Endothelial cell of umbilical vein (primary cell): Measurements from ENCODE around the gene DDX10. TPM values are rescaled to one million over a fixed set of nuclear protein-coding genes. Genes with fewer than 3 reads are reported as not detected.

ENCODE experiments used
- BruUV-seq: library from RNA; stranded (reverse); fragments of 400-500 nt; replicated peaks from 2 replicates; lab custom pipeline; 2021; lab: Mats Ljungman, UMichigan
- CTCF ChIA-PET: fragments of 300-600, 350-600 bp; sonication (Branson Sonifier 250); formaldehyde crosslinking; loops from one replicate; lab custom pipeline; 2021; ENCODE audit warnings: antibody characterized with exemption, inconsistent platforms; lab: Charles Lee
- POLR2A ChIA-PET: fragments of 300-600, 350-600 bp; sonication (Branson Sonifier 250); formaldehyde crosslinking; loops from one replicate; lab custom pipeline; 2021; ENCODE audit warnings: antibody characterized with exemption, inconsistent platforms; lab: Charles Lee
- DNase-seq: peaks from one replicate; pipeline ENCODE4 v3.0.0-alpha.2; 2011; ENCODE audit warnings: low read depth, low spot score
- FAIRE-seq: peaks from 2 replicates; lab custom pipeline; 2011; peaks lifted over from hg19 to GRCh38; lab: Jason Lieb, UNC
- H2AFZ ChIP-seq: 2 replicates; pipeline ENCODE4 v1.6.0; 2012; ENCODE audit warnings: low read depth, low read length, control low read depth, inconsistent platforms
- H3K27ac ChIP-seq: 2 replicates; pipeline ENCODE4 v1.5.1; 2011; ENCODE audit warnings: low read depth, mild to moderate bottlenecking, control low read depth, low read length, moderate library complexity; ENCODE audit not compliant: insufficient read depth
- H3K27me3 ChIP-seq, 2 experiments: 2 replicates each; pipeline versions ENCODE4 v1.6.0 to v1.6.1; 2011; ENCODE audit warnings: low read length in 2 of 2, mixed read lengths in 1 of 2; ENCODE audit not compliant: control insufficient read depth in 2 of 2, insufficient read depth in 2 of 2
- H3K36me3 ChIP-seq, 2 experiments: 2 replicates in 1 of 2; 3 replicates in 1 of 2; pipeline ENCODE4 v1.5.1; 2011; ENCODE audit warnings: low read length in 2 of 2, mild to moderate bottlenecking in 1 of 2, moderate library complexity in 1 of 2; ENCODE audit not compliant: control insufficient read depth in 2 of 2, insufficient read depth in 2 of 2; ENCODE audit errors: extremely low read depth in 1 of 2
- H3K4me1 ChIP-seq: 3 replicates; pipeline ENCODE4 v1.5.1; 2011; ENCODE audit warnings: mild to moderate bottlenecking, low read length; ENCODE audit not compliant: control insufficient read depth, insufficient read depth; ENCODE audit errors: extremely low read depth
- H3K4me2 ChIP-seq: 2 replicates; pipeline ENCODE4 v1.6.1; 2011; ENCODE audit warnings: low read length, control low read depth, mixed read lengths; ENCODE audit not compliant: insufficient read depth
- H3K4me3 ChIP-seq, 3 experiments: fragments of 200-600 bp in 1 of 3; sonication (generic), shearing (Covaris generic) in 1 of 3; replicated peaks in 1 of 3; 2 replicates each; pipeline ENCODE4 v1.5.1; 2011 to 2016; ENCODE audit warnings: control low read depth in 3 of 3, low read length in 3 of 3, mild to moderate bottlenecking in 2 of 3, inconsistent platforms in 1 of 3, low read depth in 1 of 3, moderate library complexity in 1 of 3; ENCODE audit not compliant: insufficient read depth in 1 of 3
- H3K79me2 ChIP-seq: 2 replicates; pipeline ENCODE4 v1.6.0; 2012; ENCODE audit warnings: low read length, inconsistent platforms; ENCODE audit not compliant: control insufficient read depth, insufficient read depth
- H3K9ac ChIP-seq: replicated peaks from 2 replicates; pipeline ENCODE3; 2011; ENCODE audit warnings: low read length, control low read depth; ENCODE audit not compliant: insufficient read depth; ENCODE audit errors: extremely low read depth
- H3K9me1 ChIP-seq: replicated peaks from 3 replicates; pipeline ENCODE4 v1.6.0; 2011; ENCODE audit warnings: mild to moderate bottlenecking, low read length; ENCODE audit not compliant: control insufficient read depth, insufficient read depth; ENCODE audit errors: extremely low read depth
- H3K9me3 ChIP-seq: replicated peaks from 2 replicates; pipeline ENCODE4 v1.5.1; 2012; ENCODE audit warnings: low read length, inconsistent platforms; ENCODE audit not compliant: control insufficient read depth, insufficient read depth
- H4K20me1 ChIP-seq: replicated peaks from 2 replicates; pipeline ENCODE3; 2011; ENCODE audit warnings: mild to moderate bottlenecking, low read length; ENCODE audit not compliant: control insufficient read depth, insufficient read depth; ENCODE audit errors: extremely low read depth
- EZH2 ChIP-seq: IDR thresholded peaks from 2 replicates; pipeline ENCODE4 v1.6.1; 2012; ENCODE audit warnings: borderline replicate concordance, low read depth, mild to moderate bottlenecking, moderate library complexity, low read length, inconsistent platforms; ENCODE audit not compliant: severe bottlenecking
- FOS ChIP-seq: IDR thresholded peaks from 2 replicates; pipeline ENCODE4 v1.6.1; 2011; ENCODE audit warnings: mild to moderate bottlenecking, low read length, moderate library complexity, borderline replicate concordance; ENCODE audit not compliant: insufficient read depth
- GATA2 ChIP-seq: IDR thresholded peaks from 2 replicates; pipeline ENCODE4 v1.7.0; 2011; ENCODE audit warnings: low read depth, mild to moderate bottlenecking, moderate library complexity, mixed read lengths, low read length; ENCODE audit not compliant: insufficient read length, insufficient read depth
- JUN ChIP-seq: IDR thresholded peaks from 2 replicates; pipeline ENCODE4 v1.6.1; 2011; ENCODE audit warnings: borderline replicate concordance, low read depth; ENCODE audit not compliant: insufficient read length, insufficient read depth
- MYC ChIP-seq: IDR thresholded peaks from one replicate; pipeline ENCODE4 v1.6.1; 2011; ENCODE audit warnings: mild to moderate bottlenecking, low read depth, low read length
- POLR2A ChIP-seq: IDR thresholded peaks from 2 replicates; pipeline ENCODE4 v1.6.1; 2012; ENCODE audit warnings: low read depth, mild to moderate bottlenecking, control low read depth, low read length
- POLR2AphosphoS5 ChIP-seq: IDR thresholded peaks from 2 replicates; pipeline ENCODE4 v1.6.1; 2012; ENCODE audit warnings: low read depth, mild to moderate bottlenecking, control low read depth, low read length, moderate library complexity; ENCODE audit not compliant: insufficient read depth
- dilution Hi-C: fragments of 300-500 bp; cut with MboI; formaldehyde crosslinking; loops from one replicate; pipeline ENCODE4 v1.15.0; 2019; ENCODE audit warnings: low sequenced_read_pairs; ENCODE audit not compliant: extremely low pct_ligation_motif_present
- intact Hi-C: fragments of 100-400 bp; cut with micrococcal nuclease; formaldehyde crosslinking; loops from one replicate; pipeline ENCODE4 v1.10.0; 2022
- polyA plus RNA-seq, 4 experiments: library from polyadenylated mRNA; depleted of rRNA in 3 of 4; stranded (reverse) in 3 of 4; unstranded in 1 of 4; fragments of >200 nt; gene quantifications; 2 replicates each; pipeline versions ENCODE4 v1.2.1 to v1.2.3, GENCODE V29; 2011 to 2012; ENCODE audit warnings: missing spikeins in 1 of 4
- total RNA-seq: library from RNA; stranded (reverse); gene quantifications from 2 replicates; pipeline ENCODE4 v1.2.3, GENCODE V29; 2021
- TF ChIP-seq, protein P1 (sequence below), 2 donors: IDR thresholded peaks; 1 replicate in 1 of 2; 2 replicates in 1 of 2; pipeline ENCODE4 v1.5.1; 2011; ENCODE audit warnings: low read length in 2 of 2, mild to moderate bottlenecking in 2 of 2, moderate library complexity in 2 of 2, control low read depth in 1 of 2, inconsistent platforms in 1 of 2, low read depth in 1 of 2; ENCODE audit not compliant: insufficient read depth in 1 of 2; ENCODE audit errors: extremely low read depth in 1 of 2
- TF ChIP-seq, protein P2 (sequence below): IDR thresholded peaks from 2 replicates; pipeline ENCODE4 v1.6.1; 2011; ENCODE audit not compliant: insufficient read depth, insufficient read length

Gene DDX10
- total and polyA plus RNA-seq, 2 donors (not counting 3 experiments of a cell fraction or from before 2014, with no cell fraction given): 29.8 to 35.2 TPM

DNA sequence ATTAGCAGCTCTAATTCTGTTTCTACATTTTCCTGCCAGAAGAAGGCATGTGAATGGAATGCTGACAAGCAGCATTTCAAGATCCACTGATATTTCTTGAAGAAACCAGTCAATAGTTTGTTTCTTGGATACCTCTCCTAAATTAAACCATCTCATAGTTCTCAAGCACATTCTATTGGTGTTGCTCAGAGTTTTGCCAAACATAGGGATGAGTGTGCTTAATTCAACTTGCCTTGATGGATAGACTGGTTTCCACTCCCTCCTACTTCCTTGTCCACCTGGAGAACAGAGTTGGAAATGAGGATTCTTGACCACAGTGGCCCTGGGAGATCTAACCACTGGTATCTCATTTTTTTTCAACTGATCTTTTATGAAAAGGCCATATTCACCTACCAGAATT, 29.8 kb upstream of the DDX10 start:
- FAIRE-seq (no peak), DNase-seq (no peak)
- ChIA-PET CTCF (no interaction called here), POLR2A (no interaction called here)
- dilution Hi-C loops (no loop called here), intact Hi-C loops (no loop called here)
- Histone ChIP-seq H3K27ac (no peak overlapping the region), H3K27me3 (peaks cover 9 to 25% of the 10 kb centered on the region in 2 experiments), H3K79me2 (no peaks in the 10 kb centered on the region), H3K4me2 (no peak overlapping the region), H3K9ac (no peak overlapping the region), H4K20me1 (no peaks in the 10 kb centered on the region), H3K36me3 (no peaks in the 10 kb centered on the region), H3K4me3 (no peak overlapping the region), H3K4me1 (no peaks in the 10 kb centered on the region), H2AFZ (no peak overlapping the region), H3K9me1 (no peaks in the 10 kb centered on the region), H3K9me3 (no peaks in the 10 kb centered on the region)
- BruUV-seq: no TSS peak
- TF ChIP-seq JUN (no peak), GATA2 (no peak), FOS (no peak), EZH2 (no peak), POLR2A (no peak), MYC (no peak), POLR2AphosphoS5 (no peak)
- TF ChIP-seq, protein P1, sequence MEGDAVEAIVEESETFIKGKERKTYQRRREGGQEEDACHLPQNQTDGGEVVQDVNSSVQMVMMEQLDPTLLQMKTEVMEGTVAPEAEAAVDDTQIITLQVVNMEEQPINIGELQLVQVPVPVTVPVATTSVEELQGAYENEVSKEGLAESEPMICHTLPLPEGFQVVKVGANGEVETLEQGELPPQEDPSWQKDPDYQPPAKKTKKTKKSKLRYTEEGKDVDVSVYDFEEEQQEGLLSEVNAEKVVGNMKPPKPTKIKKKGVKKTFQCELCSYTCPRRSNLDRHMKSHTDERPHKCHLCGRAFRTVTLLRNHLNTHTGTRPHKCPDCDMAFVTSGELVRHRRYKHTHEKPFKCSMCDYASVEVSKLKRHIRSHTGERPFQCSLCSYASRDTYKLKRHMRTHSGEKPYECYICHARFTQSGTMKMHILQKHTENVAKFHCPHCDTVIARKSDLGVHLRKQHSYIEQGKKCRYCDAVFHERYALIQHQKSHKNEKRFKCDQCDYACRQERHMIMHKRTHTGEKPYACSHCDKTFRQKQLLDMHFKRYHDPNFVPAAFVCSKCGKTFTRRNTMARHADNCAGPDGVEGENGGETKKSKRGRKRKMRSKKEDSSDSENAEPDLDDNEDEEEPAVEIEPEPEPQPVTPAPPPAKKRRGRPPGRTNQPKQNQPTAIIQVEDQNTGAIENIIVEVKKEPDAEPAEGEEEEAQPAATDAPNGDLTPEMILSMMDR (IDR thresholded peaks at IDR 0.05; ENCODE audit: extremely low read depth in 1 of 2, insufficient read depth in 1 of 2, low read depth in 1 of 2, low read length in 2 of 2): no peak
- TF ChIP-seq, protein P2, sequence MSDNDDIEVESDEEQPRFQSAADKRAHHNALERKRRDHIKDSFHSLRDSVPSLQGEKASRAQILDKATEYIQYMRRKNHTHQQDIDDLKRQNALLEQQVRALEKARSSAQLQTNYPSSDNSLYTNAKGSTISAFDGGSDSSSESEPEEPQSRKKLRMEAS: no peak
